Panc1 (cell line): Measurements from ENCODE around the gene MBD5.

Source experiments
- POLR2AphosphoS5 ChIP-seq: IDR thresholded peaks from 2 replicates; pipeline ENCODE4 v1.6.1; 2012; ENCODE audit warnings: mild to moderate bottlenecking, low read depth, low read length, moderate library complexity
- SIN3A ChIP-seq: IDR thresholded peaks from 2 replicates; pipeline ENCODE4 v1.6.1; 2012; ENCODE audit warnings: low read depth, mild to moderate bottlenecking, low read length, moderate library complexity, borderline replicate concordance; ENCODE audit not compliant: insufficient read depth
- TF ChIP-seq, protein P1 (sequence below): fragments of 450-650 bp; IDR thresholded peaks from 2 replicates; pipeline ENCODE4 v1.5.1; 2017; ENCODE audit warnings: mild to moderate bottlenecking
- TF ChIP-seq, protein P2 (sequence below), 2 experiments: IDR thresholded peaks; 2 replicates each; pipeline ENCODE4 v1.6.1; 2011 to 2012; ENCODE audit warnings: low read depth in 2 of 2, control low read depth in 1 of 2, low read length in 1 of 2, mild to moderate bottlenecking in 1 of 2, moderate library complexity in 1 of 2; ENCODE audit not compliant: insufficient read depth in 1 of 2

DNA sequence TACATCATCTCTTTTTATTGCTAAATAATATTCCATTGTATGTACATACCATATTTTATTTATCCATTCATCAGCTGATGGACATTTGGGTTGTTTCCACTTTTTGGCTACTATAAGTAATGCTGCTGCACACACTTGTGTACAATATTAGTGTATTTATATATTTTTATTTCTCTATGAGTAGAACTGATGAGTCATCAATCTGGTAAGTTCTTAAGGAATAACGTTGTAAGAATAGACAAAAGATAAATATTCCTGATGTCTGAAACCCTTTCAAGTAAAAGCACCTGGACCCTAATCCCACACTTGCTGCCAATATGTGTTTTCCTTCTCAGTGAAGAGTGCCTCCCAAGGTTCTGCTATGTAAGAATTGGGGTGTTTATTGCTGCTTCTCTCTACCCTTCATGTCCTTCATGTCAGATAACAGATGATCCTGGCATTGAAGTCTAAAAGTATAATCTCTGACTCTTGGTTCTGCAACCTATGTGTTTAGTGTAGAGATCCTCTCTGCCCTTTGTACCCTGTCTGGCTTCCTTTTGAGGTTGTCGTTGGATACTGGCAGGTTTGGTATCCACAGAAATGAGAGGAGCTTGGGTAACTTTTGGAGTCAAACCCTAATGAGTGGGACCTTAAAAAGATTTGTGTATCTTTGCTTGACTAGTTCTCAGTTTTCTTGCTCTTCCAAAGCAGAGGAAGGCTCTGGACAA, 330.7 kb downstream of the MBD5 start:
- TF ChIP-seq, protein P1, sequence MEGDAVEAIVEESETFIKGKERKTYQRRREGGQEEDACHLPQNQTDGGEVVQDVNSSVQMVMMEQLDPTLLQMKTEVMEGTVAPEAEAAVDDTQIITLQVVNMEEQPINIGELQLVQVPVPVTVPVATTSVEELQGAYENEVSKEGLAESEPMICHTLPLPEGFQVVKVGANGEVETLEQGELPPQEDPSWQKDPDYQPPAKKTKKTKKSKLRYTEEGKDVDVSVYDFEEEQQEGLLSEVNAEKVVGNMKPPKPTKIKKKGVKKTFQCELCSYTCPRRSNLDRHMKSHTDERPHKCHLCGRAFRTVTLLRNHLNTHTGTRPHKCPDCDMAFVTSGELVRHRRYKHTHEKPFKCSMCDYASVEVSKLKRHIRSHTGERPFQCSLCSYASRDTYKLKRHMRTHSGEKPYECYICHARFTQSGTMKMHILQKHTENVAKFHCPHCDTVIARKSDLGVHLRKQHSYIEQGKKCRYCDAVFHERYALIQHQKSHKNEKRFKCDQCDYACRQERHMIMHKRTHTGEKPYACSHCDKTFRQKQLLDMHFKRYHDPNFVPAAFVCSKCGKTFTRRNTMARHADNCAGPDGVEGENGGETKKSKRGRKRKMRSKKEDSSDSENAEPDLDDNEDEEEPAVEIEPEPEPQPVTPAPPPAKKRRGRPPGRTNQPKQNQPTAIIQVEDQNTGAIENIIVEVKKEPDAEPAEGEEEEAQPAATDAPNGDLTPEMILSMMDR, result no peak
- no peak for TF ChIP-seq SIN3A
- TF ChIP-seq POLR2AphosphoS5, result no peak
- TF ChIP-seq, protein P2, sequence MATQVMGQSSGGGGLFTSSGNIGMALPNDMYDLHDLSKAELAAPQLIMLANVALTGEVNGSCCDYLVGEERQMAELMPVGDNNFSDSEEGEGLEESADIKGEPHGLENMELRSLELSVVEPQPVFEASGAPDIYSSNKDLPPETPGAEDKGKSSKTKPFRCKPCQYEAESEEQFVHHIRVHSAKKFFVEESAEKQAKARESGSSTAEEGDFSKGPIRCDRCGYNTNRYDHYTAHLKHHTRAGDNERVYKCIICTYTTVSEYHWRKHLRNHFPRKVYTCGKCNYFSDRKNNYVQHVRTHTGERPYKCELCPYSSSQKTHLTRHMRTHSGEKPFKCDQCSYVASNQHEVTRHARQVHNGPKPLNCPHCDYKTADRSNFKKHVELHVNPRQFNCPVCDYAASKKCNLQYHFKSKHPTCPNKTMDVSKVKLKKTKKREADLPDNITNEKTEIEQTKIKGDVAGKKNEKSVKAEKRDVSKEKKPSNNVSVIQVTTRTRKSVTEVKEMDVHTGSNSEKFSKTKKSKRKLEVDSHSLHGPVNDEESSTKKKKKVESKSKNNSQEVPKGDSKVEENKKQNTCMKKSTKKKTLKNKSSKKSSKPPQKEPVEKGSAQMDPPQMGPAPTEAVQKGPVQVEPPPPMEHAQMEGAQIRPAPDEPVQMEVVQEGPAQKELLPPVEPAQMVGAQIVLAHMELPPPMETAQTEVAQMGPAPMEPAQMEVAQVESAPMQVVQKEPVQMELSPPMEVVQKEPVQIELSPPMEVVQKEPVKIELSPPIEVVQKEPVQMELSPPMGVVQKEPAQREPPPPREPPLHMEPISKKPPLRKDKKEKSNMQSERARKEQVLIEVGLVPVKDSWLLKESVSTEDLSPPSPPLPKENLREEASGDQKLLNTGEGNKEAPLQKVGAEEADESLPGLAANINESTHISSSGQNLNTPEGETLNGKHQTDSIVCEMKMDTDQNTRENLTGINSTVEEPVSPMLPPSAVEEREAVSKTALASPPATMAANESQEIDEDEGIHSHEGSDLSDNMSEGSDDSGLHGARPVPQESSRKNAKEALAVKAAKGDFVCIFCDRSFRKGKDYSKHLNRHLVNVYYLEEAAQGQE (IDR thresholded peaks at IDR 0.05; ENCODE audit: insufficient read depth in 1 of 2, low read depth in 2 of 2, low read length in 1 of 2), result no peak
